ENCODE measurements around the gene PANX3. TPM values are rescaled to one million over a fixed set of nuclear protein-coding genes. Genes with fewer than 3 reads are reported as not detected.
"Not testable (repeated sequence)": the region's sequence is repeated elsewhere in the genome, so short reads cannot be mapped to it uniquely, and the experiment has no call there.

PANX3 gene, protein sequence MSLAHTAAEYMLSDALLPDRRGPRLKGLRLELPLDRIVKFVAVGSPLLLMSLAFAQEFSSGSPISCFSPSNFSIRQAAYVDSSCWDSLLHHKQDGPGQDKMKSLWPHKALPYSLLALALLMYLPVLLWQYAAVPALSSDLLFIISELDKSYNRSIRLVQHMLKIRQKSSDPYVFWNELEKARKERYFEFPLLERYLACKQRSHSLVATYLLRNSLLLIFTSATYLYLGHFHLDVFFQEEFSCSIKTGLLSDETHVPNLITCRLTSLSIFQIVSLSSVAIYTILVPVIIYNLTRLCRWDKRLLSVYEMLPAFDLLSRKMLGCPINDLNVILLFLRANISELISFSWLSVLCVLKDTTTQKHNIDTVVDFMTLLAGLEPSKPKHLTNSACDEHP
- not detected for polyA plus RNA-seq (ENCODE audit: insufficient read length)
- long read RNA-seq, donor 1 = 0 reads
- long read RNA-seq, donor 2 = 0 reads
- long read RNA-seq, donor 3 = 0 reads
- long read RNA-seq, donor 4 = 0 reads
- long read RNA-seq, donor 5 = 0 reads
- long read RNA-seq, donor 6 = 0 reads
- long read RNA-seq, donor 7 = 0 reads
- long read RNA-seq, donor 8 = 0 reads

DNA sequence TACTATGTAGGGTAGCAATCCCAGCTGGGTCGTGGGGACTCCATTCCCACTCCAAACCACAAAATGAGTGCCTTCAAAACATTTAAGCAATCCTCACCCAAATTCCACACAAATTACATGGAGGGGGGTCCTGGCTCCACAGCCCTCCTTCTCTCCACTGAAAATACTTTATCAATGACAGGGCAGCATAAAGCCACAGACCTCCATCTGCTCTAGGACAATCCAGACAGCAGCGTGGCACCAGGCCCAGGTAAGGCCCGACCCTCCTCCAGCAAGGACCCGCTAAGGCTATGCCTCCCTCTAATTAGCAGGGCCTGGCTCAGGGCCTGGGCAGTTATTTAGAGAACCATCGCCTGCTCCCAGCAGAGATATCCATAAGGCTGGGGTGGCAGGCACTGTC, at the start of gene PANX3:
Gene PANX3 (plus strand): TSS at position 365 of the 400 bp plus-strand sequence. CDS start 129 bp downstream, outside the sequence.
- no peak for DNase-seq

DNA sequence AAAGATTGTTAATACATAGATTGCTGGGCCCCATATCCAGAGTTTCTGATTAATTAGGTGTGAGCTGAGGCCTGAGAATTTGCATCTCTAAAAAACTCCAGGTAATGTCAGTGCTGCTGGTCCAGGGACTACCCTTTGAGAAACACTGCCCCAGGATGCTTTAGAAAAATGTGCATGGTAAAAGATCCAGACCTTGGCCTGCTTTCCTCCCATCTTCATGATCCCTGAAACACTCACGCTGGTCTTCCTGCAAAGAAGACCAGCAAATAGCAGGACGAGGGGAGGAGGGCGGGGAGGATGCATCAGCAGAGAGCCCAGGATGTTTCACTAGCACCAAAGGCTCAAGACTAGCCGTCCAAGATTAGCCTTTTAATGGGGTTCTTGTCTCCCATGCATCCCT, 41.5 kb upstream of the PANX3 start, which contains the start of gene OR8A1:
Gene OR8A1 (plus strand): TSS at position 301 of the 400 bp plus-strand sequence. CDS start 123 bp downstream, outside the sequence.
- DNase-seq = no peak

DNA sequence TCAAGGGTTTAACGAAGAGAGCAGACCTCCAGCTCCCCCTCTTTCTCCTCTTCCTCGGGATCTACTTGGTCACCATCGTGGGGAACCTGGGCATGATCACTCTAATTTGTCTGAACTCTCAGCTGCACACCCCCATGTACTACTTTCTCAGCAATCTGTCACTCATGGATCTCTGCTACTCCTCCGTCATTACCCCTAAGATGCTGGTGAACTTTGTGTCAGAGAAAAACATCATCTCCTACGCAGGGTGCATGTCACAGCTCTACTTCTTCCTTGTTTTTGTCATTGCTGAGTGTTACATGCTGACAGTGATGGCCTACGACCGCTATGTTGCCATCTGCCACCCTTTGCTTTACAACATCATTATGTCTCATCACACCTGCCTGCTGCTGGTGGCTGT, 41.1 kb upstream of the PANX3 start:
- DNase-seq = no peak

DNA sequence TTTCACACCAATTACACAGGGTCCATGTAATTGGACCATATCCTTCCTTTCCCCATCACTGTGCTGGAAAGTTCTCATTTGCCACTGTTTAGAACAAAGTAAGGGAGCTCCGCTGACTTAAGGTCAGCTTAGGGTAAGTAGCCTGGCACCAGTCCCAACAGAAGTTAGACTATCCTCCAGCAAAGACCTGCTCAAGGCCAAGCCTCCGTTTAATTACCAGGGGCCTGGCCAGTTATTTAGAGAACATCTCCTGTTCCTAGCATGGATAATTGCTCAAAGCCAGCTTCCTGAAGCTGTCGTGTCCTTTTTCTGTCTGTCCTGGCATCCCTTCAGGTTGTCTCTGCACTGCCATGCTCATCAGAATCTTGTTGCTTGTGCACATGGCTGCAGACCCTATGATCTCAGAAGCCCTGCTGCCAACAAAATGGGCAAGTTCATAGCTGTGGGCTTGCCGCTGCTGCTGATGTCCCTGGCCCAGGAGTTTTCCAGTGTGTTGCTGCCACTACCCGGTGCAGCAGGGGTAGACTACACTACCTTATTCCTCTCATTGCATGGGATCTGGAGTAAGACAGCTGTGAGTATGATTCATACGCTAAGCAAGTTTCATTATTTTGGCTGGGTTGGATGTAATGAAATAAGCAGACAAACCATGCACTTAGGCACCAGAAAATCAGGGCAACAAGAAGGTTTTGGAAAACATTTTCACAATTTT, 33.4 kb upstream of the PANX3 start:
- DNase-seq = no peak

DNA sequence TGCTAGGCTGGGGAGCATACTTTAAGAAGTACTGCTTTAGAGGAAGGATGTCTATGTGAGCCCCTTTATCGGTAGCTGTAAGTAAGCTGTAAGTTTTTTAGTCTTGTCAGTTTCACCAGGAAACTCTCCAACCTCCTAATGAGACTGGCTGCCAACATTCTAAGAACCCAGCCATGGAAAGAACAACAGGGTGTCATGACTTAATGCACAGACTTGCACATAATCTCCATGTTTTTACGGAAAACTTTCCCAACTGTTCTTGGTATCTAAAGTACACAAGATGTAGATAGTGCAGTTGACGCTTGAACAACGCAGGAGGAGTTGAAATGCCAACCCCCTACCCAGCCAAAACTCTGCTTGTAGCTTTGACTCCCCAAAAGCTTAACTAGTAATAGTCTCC, 32.5 kb upstream of the PANX3 start:
- DNase-seq = no peak

DNA sequence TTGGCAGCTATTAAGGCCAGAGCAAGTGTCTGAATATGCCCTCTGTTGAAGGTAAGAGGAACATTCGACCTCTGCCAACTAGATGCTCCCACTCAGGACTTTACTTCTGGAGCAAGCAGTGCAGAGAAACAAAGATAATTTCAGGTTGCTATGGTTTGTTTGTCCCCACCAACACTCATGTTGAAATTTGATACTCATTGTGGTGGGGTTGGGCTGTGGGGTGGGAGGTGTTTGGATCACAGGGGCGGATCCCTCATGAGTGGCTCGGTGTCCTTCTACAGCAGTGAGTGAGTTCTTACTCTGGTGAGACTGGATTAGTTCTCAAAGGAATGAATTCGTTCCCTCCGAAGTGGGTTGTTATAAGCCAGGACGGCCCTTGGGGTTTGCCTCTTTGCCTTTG, 29.4 kb upstream of the PANX3 start:
- DNase-seq = no peak

DNA sequence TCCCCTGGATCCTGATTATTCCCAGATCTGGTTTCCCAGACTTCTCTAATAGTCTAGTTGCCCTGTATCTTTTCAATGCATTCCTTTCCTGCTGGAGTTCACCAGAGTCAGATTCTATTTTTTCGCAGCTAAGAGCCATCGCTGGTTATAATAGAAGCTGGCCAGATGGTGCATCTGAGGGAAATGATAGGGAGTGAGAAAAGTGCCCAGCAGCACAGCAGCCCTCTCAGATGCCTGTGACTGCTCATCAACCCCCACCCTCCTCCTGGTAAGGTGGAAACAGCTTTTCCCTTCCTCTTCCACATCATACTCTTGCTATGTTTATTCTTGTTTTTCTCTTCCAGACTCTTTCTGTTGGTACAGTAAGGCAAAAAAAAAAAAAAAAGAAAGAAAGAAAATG, 28.7 kb upstream of the PANX3 start:
- DNase-seq = no peak

DNA sequence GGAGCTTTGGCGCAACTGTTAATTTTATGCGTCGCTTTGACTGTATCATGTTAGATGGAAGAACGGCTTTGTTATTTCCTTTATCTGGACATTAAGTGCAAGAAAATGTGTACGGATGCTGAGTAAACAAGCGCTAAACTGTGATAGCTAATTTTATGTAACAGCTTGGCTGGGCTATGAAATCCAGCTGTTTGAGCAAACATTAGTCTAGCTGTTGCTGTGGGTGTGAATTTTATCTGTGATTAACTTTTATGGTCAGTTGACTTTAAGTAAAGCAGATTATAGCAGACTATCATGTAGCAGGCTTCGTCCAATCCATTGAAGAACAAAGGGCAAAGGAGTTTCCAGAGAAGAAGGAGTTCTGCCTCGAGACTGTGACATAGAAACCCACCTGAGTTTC, 27.4 kb upstream of the PANX3 start:
- DNase-seq = no peak

DNA sequence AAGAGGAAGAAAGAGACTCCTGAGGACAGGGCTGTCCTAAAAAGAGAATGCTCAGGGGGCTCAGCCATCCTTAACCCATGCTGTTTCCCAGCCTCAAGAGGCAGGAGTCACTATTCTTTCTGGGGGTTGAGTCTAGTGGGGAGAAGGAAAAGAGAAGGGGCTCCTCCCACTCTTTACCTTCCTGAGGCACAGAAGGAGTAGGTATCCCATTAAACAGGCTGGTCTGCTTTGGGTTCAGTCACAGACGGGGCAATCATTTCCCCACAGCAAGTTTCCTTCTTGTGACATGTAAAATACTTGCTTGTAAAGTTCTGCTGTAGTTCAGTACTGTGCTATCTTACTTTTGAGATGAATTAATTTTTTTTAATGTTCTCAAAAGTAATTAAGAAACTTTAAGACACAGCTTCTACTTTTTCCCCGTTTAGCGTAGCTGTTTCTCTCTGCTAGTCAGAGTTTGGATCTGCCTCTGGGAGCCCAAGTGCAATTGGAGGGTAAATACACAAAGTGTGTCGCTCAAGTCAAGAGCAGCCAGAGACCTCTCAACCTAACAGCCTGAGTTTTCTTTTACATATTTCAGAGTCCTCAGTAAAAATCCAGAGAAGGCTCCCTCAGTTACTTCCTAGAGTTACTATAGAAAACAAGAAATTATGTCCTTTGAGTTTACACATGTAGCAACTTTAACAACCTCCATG, 26.4 kb upstream of the PANX3 start:
- no peak for DNase-seq

DNA sequence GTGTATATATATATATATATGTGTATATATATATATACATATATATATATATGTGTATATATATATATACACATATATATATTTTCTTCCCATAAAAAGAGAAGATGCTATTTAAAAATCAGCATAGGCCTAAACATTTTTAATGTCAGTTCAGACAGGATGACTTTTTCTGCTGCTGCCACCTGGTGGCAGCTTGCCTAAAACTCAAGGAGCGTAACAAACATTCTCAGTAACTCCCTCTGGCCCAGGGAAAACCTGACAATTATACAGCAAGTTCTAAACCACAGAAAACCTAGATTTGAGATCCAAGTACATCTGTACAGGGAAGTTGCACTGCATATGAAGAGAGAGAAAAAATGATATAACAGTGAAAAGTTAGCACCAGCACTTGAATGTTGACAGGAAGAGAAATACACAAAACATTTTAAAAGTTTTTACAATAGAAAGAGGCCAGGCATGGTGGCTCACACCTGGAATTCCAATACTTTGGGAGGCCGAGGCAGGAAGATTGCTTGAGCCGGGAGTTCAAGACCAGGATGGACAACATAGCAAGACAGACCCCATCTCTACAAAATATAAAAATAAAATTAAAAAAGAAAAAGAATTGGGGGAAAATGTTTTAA, 24.9 kb upstream of the PANX3 start:
- DNase-seq = peak; percentile 56

DNA sequence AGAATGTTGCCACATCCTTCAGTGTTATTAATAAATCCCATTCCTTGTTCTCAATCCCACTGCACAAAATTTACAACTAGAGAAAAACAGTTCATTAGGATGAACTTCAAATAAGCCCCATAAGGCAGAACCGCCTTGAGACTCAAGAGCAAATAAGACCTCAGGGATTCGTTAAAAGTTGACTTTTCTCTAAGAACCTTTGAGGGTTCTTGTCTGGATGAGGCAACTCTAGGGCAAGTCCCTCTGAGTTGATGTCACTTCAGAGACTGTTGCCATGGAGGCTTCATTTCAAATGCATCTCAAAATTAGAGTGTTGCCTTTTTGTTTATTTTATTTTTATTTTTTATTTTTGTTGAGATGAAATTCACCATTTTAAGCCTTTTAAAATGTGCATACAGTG, 19.8 kb upstream of the PANX3 start:
- no peak for DNase-seq

DNA sequence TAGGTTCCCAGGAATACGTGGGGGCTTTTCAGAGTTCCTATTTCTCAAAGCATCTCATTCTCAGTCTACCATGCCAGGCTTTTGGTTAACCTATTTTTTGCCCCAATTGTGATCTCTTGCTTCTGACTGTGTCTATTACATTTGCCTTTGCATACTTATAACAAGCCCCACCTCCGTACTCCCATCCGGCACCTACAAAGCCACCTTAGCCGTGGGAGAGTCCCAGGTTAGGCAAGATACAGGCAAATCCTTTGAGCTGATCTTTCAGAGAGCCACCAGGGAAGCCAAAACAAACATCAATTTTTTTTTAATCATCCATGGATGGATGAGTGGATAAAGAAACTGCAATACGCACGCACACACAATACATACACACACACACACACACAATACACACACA, 18.6 kb upstream of the PANX3 start:
- no peak for DNase-seq

DNA sequence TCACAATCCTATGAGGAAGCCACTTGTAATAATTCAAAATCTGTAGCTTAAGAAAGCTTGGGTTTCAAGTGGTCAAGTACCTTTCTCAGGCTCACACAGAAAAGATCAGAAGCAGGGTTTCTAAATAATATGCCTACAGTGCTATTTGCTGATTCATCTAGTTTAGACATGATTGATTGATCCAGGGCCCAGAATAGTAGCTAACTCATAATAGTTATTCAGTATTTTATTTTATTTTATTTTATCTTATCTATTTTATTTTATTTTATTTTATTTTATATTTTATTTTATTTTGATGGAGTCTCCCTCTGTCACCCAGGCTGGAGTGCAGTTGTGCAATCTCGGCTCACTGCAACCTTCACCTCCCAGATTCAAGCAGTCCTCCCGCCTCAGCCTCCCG, 15.9 kb upstream of the PANX3 start:
- DNase-seq = no peak

DNA sequence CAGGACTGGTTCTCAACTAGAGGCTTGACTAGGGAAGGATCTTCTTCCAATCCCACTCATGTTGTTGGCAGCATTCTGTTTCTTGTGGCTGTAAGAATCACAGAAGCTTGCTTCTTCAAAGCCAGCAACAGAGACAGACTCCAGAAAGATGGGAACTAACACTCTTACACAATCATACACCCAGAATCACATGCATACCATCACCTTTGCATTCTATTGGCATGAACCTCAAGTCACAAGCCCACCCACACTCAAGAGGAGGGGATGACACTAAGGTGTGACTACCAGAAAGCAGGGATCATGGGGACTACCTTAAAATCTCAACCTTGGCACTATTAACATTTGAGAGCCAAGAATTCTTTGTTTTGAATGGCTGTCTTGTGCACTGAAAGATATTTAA, 13.6 kb upstream of the PANX3 start:
- DNase-seq = no peak

DNA sequence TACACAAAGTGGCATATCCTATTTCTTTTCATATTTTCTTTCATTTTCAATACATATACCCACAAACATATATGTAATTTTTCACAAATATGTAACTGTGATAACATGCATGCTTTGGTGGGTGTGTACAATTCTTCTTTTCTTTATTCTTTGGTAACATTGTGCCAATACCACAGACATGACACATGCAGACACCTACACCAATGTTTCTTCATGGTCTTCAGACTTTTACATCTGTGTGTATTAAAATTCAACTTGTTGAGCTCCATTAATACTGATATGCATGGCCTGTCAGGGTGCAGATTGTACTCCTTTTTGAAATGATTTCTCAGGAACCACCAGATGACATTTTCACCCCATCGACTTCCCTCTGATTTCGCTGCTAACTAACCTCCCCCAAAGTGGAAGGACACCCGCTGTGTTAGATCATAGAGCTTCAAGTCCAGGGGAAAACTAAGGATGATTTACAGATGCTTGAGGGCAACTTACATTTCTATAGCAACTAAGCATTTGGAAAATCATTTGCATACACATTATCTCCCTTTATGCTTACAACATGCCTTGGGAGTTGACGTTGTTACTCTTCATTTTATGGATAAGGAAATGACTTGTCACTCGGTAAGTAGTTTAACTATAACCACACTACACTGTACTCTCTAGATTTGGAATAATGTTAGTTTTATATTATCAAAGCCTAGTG, 10.5 kb upstream of the PANX3 start:
- no peak for DNase-seq

DNA sequence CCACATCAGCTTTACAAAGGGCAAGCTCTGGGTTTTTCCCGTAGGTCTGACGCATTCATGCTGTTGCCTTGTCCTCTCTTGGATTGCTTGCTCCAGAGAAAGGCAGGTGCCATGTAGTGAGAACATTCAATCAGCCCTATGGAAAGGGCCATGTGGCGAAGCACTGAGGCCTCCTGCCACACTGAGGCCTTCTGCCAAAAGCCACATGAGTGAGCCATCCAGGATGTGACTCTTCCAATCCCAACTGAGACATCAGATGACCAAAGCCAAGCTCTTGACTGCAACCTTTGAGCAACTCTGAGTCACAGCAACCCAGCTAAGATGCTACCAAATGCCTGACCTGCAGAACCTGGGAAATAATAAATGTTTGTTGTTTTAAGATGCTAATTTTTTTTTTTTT, 9.0 kb upstream of the PANX3 start:
- no peak for DNase-seq

DNA sequence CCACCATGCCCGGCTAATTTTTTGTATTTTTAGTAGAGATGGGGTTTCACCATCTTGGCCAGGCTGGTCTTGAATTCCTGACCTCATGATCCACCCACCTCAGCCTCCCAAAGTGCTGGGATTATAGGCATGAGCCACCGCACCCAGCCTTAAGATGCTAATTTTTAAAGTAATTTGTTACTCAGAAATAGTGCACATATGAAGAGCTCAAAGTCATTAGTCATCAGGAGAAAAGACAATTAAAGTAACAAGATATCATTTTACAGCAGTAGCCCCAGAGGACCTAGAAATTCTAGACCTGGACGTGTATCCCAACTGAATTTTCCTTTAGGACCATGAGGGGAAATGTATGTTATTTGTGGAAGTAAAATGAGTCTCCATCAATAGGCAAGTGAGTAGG, 8.5 kb upstream of the PANX3 start:
- DNase-seq = not testable (repeated sequence)

DNA sequence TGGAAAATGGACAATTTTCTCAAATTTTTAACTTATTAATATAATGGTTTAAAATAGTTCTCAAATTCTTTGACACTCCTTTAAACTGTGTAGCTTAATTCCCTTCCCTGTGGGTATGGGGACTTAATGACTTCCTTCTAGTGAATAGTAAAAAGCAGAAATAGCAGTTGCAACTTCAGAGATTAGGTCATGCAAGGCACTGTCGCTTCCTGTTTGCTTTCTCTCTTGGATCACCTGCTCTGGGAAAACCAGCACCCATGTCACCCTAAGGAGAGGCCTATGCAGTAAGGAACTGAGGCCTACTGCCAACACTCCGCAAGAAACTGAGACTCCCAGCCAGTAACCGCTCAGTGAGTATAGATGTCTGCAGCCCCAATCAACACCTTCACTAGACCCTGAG, 5.5 kb upstream of the PANX3 start:
- no peak for DNase-seq

DNA sequence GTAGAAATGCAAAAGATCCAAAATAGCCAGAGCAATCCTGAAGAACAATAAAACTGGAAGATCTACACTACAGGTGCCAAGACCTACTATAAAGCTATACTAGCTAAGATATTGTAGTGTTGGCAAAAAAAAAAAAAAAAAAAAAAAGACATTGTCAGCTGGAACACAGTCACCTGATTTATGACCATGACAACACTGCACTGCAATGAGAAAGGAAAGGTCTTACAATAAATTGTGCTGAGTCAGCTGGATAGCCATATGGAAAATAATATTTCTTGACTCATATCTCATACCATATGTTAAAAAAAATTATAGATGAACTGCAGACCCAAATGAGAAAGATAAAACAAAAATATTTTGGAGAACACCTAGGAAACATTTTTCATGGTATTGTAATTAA, 3.1 kb upstream of the PANX3 start:
- DNase-seq = no peak

DNA sequence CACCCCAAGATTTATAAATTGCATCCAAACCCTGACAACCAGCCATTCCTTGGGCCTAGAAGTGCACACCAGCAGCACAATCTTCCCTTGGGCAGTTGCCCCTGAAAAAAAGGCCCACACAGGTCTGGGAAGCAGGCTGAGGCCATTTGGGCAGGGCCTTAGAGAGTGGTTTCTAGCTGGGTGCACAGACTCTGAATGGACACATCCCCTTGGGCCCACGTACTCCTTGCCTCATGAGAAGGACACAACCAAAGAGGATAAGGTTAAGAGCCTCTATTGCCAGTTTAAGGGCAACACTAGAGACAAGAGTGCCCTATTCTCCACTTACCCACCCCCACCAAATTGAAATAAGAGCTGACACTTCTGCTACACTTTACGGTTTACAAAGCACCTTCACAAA, 933 bp upstream of the PANX3 start:
- no peak for DNase-seq

DNA sequence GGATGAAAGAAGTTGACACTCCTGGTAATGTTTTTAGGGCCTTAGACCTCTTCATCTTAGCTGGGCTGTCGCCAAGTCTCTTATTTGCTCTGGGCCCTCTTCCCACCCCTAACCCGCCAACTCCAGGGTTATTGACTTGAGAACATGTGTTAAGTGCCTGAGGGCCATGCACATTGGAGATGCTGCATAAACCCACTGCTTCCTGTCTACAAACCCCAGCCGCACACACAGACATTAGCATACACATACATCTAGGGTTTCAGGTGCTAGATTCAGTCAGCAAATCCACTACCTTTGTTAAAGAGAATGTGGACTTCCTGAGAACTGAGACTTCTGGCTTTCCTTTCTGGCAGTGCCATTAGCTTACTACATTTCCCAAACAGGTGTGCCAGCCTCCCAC, 817 bp downstream of the PANX3 start:
- no peak for DNase-seq
